Daoy (cell line): ENCODE measurements around the gene ITFG2. TPM values are rescaled to one million over a fixed set of nuclear protein-coding genes. Genes with fewer than 3 reads are reported as not detected.

Experiments
- DNase-seq: peaks from one replicate; pipeline ENCODE4 v3.0.0-alpha.2; 2015; ENCODE audit warnings: low read depth
- total RNA-seq: library from RNA; depleted of rRNA; stranded (reverse); fragments of >200 nt; shearing (Covaris generic); gene quantifications from 2 replicates; pipeline ENCODE4 v1.2.3, GENCODE V29; 2014

Gene ITFG2
- total RNA-seq, 1 experiment from 2014 or later: 22.2 TPM

- peak; percentile 71 for DNase-seq
Observed at GRCh38 chr12:2795291-2796186, 16.9 kb upstream of the ITFG2 start.

- DNase-seq: no peak
Observed at GRCh38 chr12:2796187-2796666, 16.2 kb upstream of the ITFG2 start.

GRCh38 chr12:2797721-2798418, 14.6 kb upstream of the ITFG2 start:
- no peak for DNase-seq

- no peak for DNase-seq
Observed at GRCh38 chr12:2800046-2800570, 12.4 kb upstream of the ITFG2 start.

GRCh38 chr12:2801044-2801783, 11.3 kb upstream of the ITFG2 start:
- no peak for DNase-seq

GRCh38 chr12:2803635-2804392, 8.7 kb upstream of the ITFG2 start:
- DNase-seq: no peak

- DNase-seq: peak; percentile 20
Observed at GRCh38 chr12:2804393-2805142, 7.9 kb upstream of the ITFG2 start.

GRCh38 chr12:2805143-2805520, 7.3 kb upstream of the ITFG2 start:
- DNase-seq: no peak

GRCh38 chr12:2806700-2807099, 5.8 kb upstream of the ITFG2 start:
- no peak for DNase-seq

- no peak for DNase-seq
Observed at GRCh38 chr12:2811801-2812200, 667 bp upstream of the ITFG2 start.

- peak; percentile 66 for DNase-seq
Observed at GRCh38 chr12:2813214-2814185, 1.0 kb downstream of the ITFG2 start.

GRCh38 chr12:2819810-2820209, 7.3 kb downstream of the ITFG2 start:
- DNase-seq: no peak

- DNase-seq: no peak
Observed at GRCh38 chr12:2820432-2820831, 8.0 kb downstream of the ITFG2 start.

- DNase-seq: no peak
Observed at GRCh38 chr12:2823483-2823882, 11.0 kb downstream of the ITFG2 start.

- no peak for DNase-seq
Observed at GRCh38 chr12:2824541-2824940, 12.1 kb downstream of the ITFG2 start.

GRCh38 chr12:2825132-2825531, 12.7 kb downstream of the ITFG2 start:
- DNase-seq: no peak

GRCh38 chr12:2826036-2826435, 13.6 kb downstream of the ITFG2 start:
- DNase-seq: no peak

- no peak for DNase-seq
Observed at GRCh38 chr12:2826721-2827515, 14.4 kb downstream of the ITFG2 start.
